ENCODE data around the gene ZC2HC1C. TPM values are rescaled to one million over a fixed set of nuclear protein-coding genes. Genes with fewer than 3 reads are reported as not detected.

The ZC2HC1C gene
- total RNA-seq, 1 experiment from 2014 or later, result 1.3 TPM

DNA sequence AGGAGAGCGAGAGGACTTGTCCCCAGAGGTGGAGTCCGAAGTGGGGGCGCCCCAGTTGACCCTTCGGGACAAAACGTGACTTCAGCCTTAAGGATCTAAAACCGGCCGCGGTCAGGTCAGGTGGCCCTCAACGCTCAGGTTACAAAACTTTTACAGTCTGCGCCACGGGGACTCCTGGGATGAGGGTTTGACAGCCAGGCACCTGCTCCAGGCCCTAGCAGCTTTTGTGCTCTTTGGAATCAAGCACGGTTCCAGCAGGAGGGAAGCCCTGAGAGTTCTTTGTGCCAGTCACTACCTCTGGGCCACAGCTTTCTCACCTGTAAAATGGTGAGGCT is 337 bp downstream of the ZC2HC1C start:
- no peak overlapping the region for H3K27ac Mint-ChIP-seq (ENCODE audit: low read depth, unreplicated experiment)
- no peak for DNase-seq (ENCODE audit: unreplicated experiment)

DNA sequence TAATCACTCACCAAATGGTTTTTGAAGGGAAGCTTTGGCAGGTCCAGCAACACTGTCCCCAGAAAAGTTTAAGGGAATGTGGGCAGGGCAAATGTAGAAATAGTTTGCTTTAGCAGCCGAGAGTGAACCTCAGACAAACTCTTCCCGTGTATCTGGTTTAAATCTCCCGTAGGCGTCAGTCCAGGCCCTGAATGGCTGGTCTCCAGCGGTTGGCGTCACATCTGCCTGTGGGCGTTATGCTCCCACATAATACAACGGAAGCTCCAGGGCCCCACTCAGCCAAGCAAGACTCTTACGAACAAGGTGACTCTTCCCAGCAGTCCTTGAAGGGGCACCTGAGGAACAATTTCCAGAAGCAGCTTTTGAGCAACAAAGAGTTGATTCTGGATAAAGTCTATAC is 942 bp downstream of the ZC2HC1C start:
- no peak for DNase-seq (ENCODE audit: unreplicated experiment)
- peaks cover 6% of the 10 kb centered on the region for H3K4me1 Mint-ChIP-seq (ENCODE audit: insufficient read depth, unreplicated experiment)
- ChIA-PET CTCF (interaction anchor here (0.6 to 0.9 kb wide), 3 partner anchors 14 to 192 kb away, joined by 3 to 4 read pairs (median 3); no protein-coding TSS in a partner anchor), POLR2A (interaction anchor here (0.9 to 2.2 kb wide), 7 partner anchors 9 to 68 kb away, joined by 5 to 18 read pairs (median 5); partner anchors contain the start of gene EIF2B2)
- no TSS peak for BruUV-seq (replicated peaks)
- no peaks in the 10 kb centered on the region for H3K27me3 Mint-ChIP-seq (ENCODE audit: insufficient read depth, unreplicated experiment)
- intact Hi-C loops (cut with micrococcal nuclease), result no loop called here
- H3K4me3 Mint-ChIP-seq (ENCODE audit: unreplicated experiment), result no peak overlapping the region
- TF ChIP-seq, protein P1, sequence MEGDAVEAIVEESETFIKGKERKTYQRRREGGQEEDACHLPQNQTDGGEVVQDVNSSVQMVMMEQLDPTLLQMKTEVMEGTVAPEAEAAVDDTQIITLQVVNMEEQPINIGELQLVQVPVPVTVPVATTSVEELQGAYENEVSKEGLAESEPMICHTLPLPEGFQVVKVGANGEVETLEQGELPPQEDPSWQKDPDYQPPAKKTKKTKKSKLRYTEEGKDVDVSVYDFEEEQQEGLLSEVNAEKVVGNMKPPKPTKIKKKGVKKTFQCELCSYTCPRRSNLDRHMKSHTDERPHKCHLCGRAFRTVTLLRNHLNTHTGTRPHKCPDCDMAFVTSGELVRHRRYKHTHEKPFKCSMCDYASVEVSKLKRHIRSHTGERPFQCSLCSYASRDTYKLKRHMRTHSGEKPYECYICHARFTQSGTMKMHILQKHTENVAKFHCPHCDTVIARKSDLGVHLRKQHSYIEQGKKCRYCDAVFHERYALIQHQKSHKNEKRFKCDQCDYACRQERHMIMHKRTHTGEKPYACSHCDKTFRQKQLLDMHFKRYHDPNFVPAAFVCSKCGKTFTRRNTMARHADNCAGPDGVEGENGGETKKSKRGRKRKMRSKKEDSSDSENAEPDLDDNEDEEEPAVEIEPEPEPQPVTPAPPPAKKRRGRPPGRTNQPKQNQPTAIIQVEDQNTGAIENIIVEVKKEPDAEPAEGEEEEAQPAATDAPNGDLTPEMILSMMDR (IDR thresholded peaks at IDR 0.05; ENCODE audit: unreplicated experiment), result no peak
- H3K9me3 Mint-ChIP-seq (ENCODE audit: unreplicated experiment), result no peaks in the 10 kb centered on the region
- H3K36me3 Mint-ChIP-seq (ENCODE audit: insufficient read depth, unreplicated experiment), result peaks cover 5% of the 10 kb centered on the region
- H3K27ac Mint-ChIP-seq (ENCODE audit: low read depth, unreplicated experiment), result no peak overlapping the region

More for the DNA sequence above, 337 bp downstream of the ZC2HC1C start:
- intact Hi-C loops (cut with micrococcal nuclease), result no loop called here
- H3K9me3 Mint-ChIP-seq (ENCODE audit: unreplicated experiment), result no peaks in the 10 kb centered on the region
- CTCF ChIA-PET, result interaction anchor here (0.5 to 0.9 kb wide), 9 partner anchors 9 to 235 kb away, joined by 3 to 5 read pairs (median 4); no protein-coding TSS in a partner anchor
- no peak overlapping the region for H3K4me3 Mint-ChIP-seq (ENCODE audit: unreplicated experiment)
- TF ChIP-seq, protein P1 (IDR thresholded peaks at IDR 0.05; ENCODE audit: unreplicated experiment), result no peak
- H3K36me3 Mint-ChIP-seq (ENCODE audit: insufficient read depth, unreplicated experiment), result no peaks in the 10 kb centered on the region
- TSS peak; percentile 57 for BruUV-seq (replicated peaks)
- POLR2A ChIA-PET, result interaction anchor here (0.7 to 2.2 kb wide), 17 partner anchors 8 to 226 kb away, joined by 3 to 18 read pairs (median 5); partner anchors contain the start of genes DLST, EIF2B2, FOS and MLH3
- no peaks in the 10 kb centered on the region for H3K27me3 Mint-ChIP-seq (ENCODE audit: insufficient read depth, unreplicated experiment)
- H3K4me1 Mint-ChIP-seq (ENCODE audit: insufficient read depth, unreplicated experiment), result peaks cover 6% of the 10 kb centered on the region

DNA sequence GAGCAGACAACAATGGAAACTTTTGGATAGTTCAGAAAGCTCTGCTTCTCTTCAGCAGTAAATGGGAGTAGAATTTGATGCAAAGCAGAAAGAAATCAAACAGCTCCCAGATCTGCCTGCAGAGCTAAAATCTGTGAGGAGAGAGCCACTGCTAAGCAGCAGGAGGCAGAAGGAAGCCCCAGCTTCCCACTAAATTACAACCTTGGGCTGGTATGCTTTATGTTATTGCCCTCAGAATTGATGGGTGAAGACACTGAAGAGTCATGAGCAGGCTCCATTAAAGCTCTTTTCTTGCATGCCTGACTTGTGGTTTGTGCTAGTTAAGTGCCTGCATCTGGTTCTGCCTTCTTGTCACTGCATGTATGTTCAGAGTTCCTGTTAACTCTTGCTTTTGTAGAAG is 8.4 kb downstream of the ZC2HC1C start:
- ChIA-PET CTCF (interaction anchor here (0.7 to 4.2 kb wide), 3 partner anchors 11 to 74 kb away, joined by 3 to 24 read pairs (median 5); no protein-coding TSS in a partner anchor), POLR2A (interaction anchor here (1.0 to 1.3 kb wide), 2 partner anchors 8 to 217 kb away, joined by 3 read pairs; partner anchors contain the start of gene ZC2HC1C)
- DNase-seq (ENCODE audit: unreplicated experiment), result no peak
- intact Hi-C loops (cut with micrococcal nuclease), result no loop called here
- Mint-ChIP-seq H3K27me3 (ENCODE audit: insufficient read depth, unreplicated experiment) (no peaks in the 10 kb centered on the region), H3K27ac (ENCODE audit: low read depth, unreplicated experiment) (no peak overlapping the region), H3K9me3 (ENCODE audit: unreplicated experiment) (no peaks in the 10 kb centered on the region), H3K36me3 (ENCODE audit: insufficient read depth, unreplicated experiment) (peaks cover 26% of the 10 kb centered on the region), H3K4me1 (ENCODE audit: insufficient read depth, unreplicated experiment) (no peaks in the 10 kb centered on the region), H3K4me3 (ENCODE audit: unreplicated experiment) (no peak overlapping the region)
- no TSS peak for BruUV-seq (replicated peaks)
- TF ChIP-seq, protein P1 (IDR thresholded peaks at IDR 0.05; ENCODE audit: unreplicated experiment), result no peak

DNA sequence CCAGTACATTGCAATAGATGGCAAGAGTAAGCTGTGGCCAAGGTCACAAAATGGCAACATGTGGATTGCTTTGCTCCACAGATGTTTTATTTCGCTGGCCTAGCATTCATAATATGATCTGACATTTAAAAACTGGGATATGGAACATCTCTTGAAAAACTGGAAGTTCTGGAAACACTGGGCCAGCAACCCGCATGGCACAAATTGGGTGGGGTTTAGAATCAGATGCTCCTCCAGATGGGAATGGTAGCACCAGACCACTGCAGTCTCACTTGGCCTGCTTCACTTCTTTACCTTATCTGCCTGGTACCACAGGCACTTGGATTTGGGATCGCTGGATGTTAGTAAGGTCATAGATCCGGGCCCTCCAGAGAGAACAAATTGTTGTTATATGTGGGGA is 10.1 kb downstream of the ZC2HC1C start:
- no peaks in the 10 kb centered on the region for H3K4me1 Mint-ChIP-seq (ENCODE audit: insufficient read depth, unreplicated experiment)
- POLR2A ChIA-PET, result interaction anchor here (0.9 to 1.8 kb wide), 2 partner anchors 9 to 10 kb away, joined by 3 to 5 read pairs; no protein-coding TSS in a partner anchor

More for the DNA sequence above, 10.1 kb downstream of the ZC2HC1C start:
- TF ChIP-seq, protein P1 (IDR thresholded peaks at IDR 0.05; ENCODE audit: unreplicated experiment), result no peak
- Mint-ChIP-seq H3K27me3 (ENCODE audit: insufficient read depth, unreplicated experiment) (no peaks in the 10 kb centered on the region), H3K27ac (ENCODE audit: low read depth, unreplicated experiment) (no peak overlapping the region), H3K9me3 (ENCODE audit: unreplicated experiment) (no peaks in the 10 kb centered on the region), H3K36me3 (ENCODE audit: insufficient read depth, unreplicated experiment) (peaks cover 44% of the 10 kb centered on the region), H3K4me3 (ENCODE audit: unreplicated experiment) (no peak overlapping the region)
- intact Hi-C loops (cut with micrococcal nuclease), result no loop called here
- no TSS peak for BruUV-seq (replicated peaks)
- CTCF ChIA-PET, result interaction anchor here (0.6 to 4.2 kb wide), 4 partner anchors 9 to 78 kb away, joined by 3 to 24 read pairs (median 4); partner anchors contain the start of gene ZC2HC1C
- no peak for DNase-seq (ENCODE audit: unreplicated experiment)

Data from MCF 10A (cell line).